ENCODE measurements around the gene MLPH.

MLPH gene

GRCh38 chr2:237480556-237480955 lies 6.5 kb upstream of the MLPH start:
- Histone ChIP-seq H3K4me3 (ENCODE audit: low read length, poor library complexity, severe bottlenecking) (no peak overlapping the region), H3K4me2 (ENCODE audit: low read depth, low read length, poor library complexity, severe bottlenecking) (no peak overlapping the region), H3K27me3 (ENCODE audit: insufficient read depth, low read length, poor library complexity, severe bottlenecking) (peaks cover 9% of the 10 kb centered on the region), H3K9ac (ENCODE audit: low read depth, low read length, poor library complexity, severe bottlenecking) (no peak overlapping the region), H3F3A (ENCODE audit: low read depth) (no peaks in the 10 kb centered on the region), H3K9me3 (ENCODE audit: insufficient read depth, low read depth, low read length) (no peaks in the 10 kb centered on the region), H3K9me2 (replicated peaks; ENCODE audit: low read depth, low read length) (no peaks in the 10 kb centered on the region), H3K36me3 (ENCODE audit: insufficient read depth, low read length) (no peaks in the 10 kb centered on the region), H3K79me2 (ENCODE audit: insufficient read depth, low read length) (no peaks in the 10 kb centered on the region), H2AFZ (ENCODE audit: low read length) (no peak overlapping the region), H4K20me1 (ENCODE audit: insufficient read depth, low read length, poor library complexity, severe bottlenecking) (no peaks in the 10 kb centered on the region), H3K4me1 (ENCODE audit: insufficient read depth, low read length, poor library complexity, severe bottlenecking) (peaks cover 20% of the 10 kb centered on the region)
- TF ChIP-seq CTCF (conservative IDR thresholded peaks at IDR 0.05; ENCODE audit: low read length) (no peak), EZH2phosphoT487 (IDR thresholded peaks at IDR 0.05; ENCODE audit: borderline replicate concordance) (no peak)

- Histone ChIP-seq H3K4me1 (ENCODE audit: insufficient read depth, low read length, poor library complexity, severe bottlenecking) (peaks cover 15% of the 10 kb centered on the region), H3K27me3 (ENCODE audit: insufficient read depth, low read length, poor library complexity, severe bottlenecking) (peaks cover 9% of the 10 kb centered on the region), H3K9me3 (ENCODE audit: insufficient read depth, low read depth, low read length) (no peaks in the 10 kb centered on the region), H3K79me2 (ENCODE audit: insufficient read depth, low read length) (no peaks in the 10 kb centered on the region), H3F3A (ENCODE audit: low read depth) (no peaks in the 10 kb centered on the region), H3K36me3 (ENCODE audit: insufficient read depth, low read length) (no peaks in the 10 kb centered on the region), H2AFZ (ENCODE audit: low read length) (no peak overlapping the region), H4K20me1 (ENCODE audit: insufficient read depth, low read length, poor library complexity, severe bottlenecking) (no peaks in the 10 kb centered on the region), H3K4me2 (ENCODE audit: low read depth, low read length, poor library complexity, severe bottlenecking) (no peak overlapping the region), H3K9me2 (replicated peaks; ENCODE audit: low read depth, low read length) (no peaks in the 10 kb centered on the region), H3K9ac (ENCODE audit: low read depth, low read length, poor library complexity, severe bottlenecking) (no peak overlapping the region), H3K4me3 (ENCODE audit: low read length, poor library complexity, severe bottlenecking) (no peak overlapping the region)
- no peak for TF ChIP-seq CTCF (conservative IDR thresholded peaks at IDR 0.05; ENCODE audit: low read length)
- no peak for TF ChIP-seq EZH2phosphoT487 (IDR thresholded peaks at IDR 0.05; ENCODE audit: borderline replicate concordance)
Measured at GRCh38 chr2:237480988-237481525, 6.0 kb upstream of the MLPH start.

- Histone ChIP-seq H3K9me2 (replicated peaks; ENCODE audit: low read depth, low read length) (no peaks in the 10 kb centered on the region), H3K79me2 (ENCODE audit: insufficient read depth, low read length) (no peaks in the 10 kb centered on the region), H2AFZ (ENCODE audit: low read length) (peak overlapping the region; percentile 35; the same call in 1 of the 2 replicates), H3F3A (ENCODE audit: low read depth) (no peaks in the 10 kb centered on the region), H4K20me1 (ENCODE audit: insufficient read depth, low read length, poor library complexity, severe bottlenecking) (no peaks in the 10 kb centered on the region), H3K4me1 (ENCODE audit: insufficient read depth, low read length, poor library complexity, severe bottlenecking) (peaks cover 11% of the 10 kb centered on the region), H3K9ac (ENCODE audit: low read depth, low read length, poor library complexity, severe bottlenecking) (no peak overlapping the region), H3K4me2 (ENCODE audit: low read depth, low read length, poor library complexity, severe bottlenecking) (no peak overlapping the region), H3K4me3 (ENCODE audit: low read length, poor library complexity, severe bottlenecking) (no peak overlapping the region), H3K36me3 (ENCODE audit: insufficient read depth, low read length) (no peaks in the 10 kb centered on the region), H3K27me3 (ENCODE audit: insufficient read depth, low read length, poor library complexity, severe bottlenecking) (peaks cover 9% of the 10 kb centered on the region), H3K9me3 (ENCODE audit: insufficient read depth, low read depth, low read length) (no peaks in the 10 kb centered on the region)
- TF ChIP-seq CTCF (conservative IDR thresholded peaks at IDR 0.05; ENCODE audit: low read length) (no peak), EZH2phosphoT487 (IDR thresholded peaks at IDR 0.05; ENCODE audit: borderline replicate concordance) (no peak)
Measured at GRCh38 chr2:237482485-237482884, 4.6 kb upstream of the MLPH start.
